ENCODE measurements around the gene CEP76. TPM values are rescaled to one million over a fixed set of nuclear protein-coding genes. Genes with fewer than 3 reads are reported as not detected.

The CEP76 gene
- total RNA-seq, 1 experiment from 2014 or later = 18.6 TPM

GRCh38 chr18:12630136-12630535, 72.4 kb downstream of the CEP76 start:
- Mint-ChIP-seq H3K4me3 (no peak overlapping the region), H3K27me3 (ENCODE audit: low read depth) (no peaks in the 10 kb centered on the region), H3K4me1 (peaks cover 0 to 6% of the 10 kb centered on the region in 2 experiments; a peak in 2 of 4 replicates), H3K36me3 (ENCODE audit: insufficient read depth in 1 of 3, low read depth in 3 of 3) (peaks cover 0 to 8% (median 5%) of the 10 kb centered on the region in 3 experiments; a peak in 4 of 7 replicates), H3K27ac (no peak overlapping the region), H3K9me3 (peaks cover 0 to 3% of the 10 kb centered on the region in 2 experiments; a peak in 3 of 5 replicates)
- H4K8ac ChIP-seq (replicated peaks; ENCODE audit: insufficient read length, low read depth, low read length) = no peak overlapping the region
- no peak for TF ChIP-seq CTCF (conservative IDR thresholded peaks at IDR 0.05)
- no peak overlapping the region for H2BK5ac ChIP-seq (ENCODE audit: insufficient read length, low read length)
- H4K5ac ChIP-seq (ENCODE audit: insufficient read length, low read depth, low read length) = no peak overlapping the region
- H3K9me3 ChIP-seq (ENCODE audit: control insufficient read depth, low read depth, low read length) = no peaks in the 10 kb centered on the region
- H3K14ac ChIP-seq (ENCODE audit: insufficient read depth, low read length) = no peak overlapping the region
- H2BK15ac ChIP-seq (ENCODE audit: low read depth, low read length) = no peak overlapping the region
- no peak overlapping the region for H3K56ac ChIP-seq (ENCODE audit: insufficient read length, low read depth, low read length)
- H3K79me1 ChIP-seq (ENCODE audit: insufficient read depth, low read depth, low read length, poor library complexity, severe bottlenecking) = no peaks in the 10 kb centered on the region
- no peak overlapping the region for H2AFZ ChIP-seq (ENCODE audit: low read length)
- H2BK120ac ChIP-seq (ENCODE audit: low read depth, low read length, poor library complexity, severe bottlenecking) = no peak overlapping the region
- no peaks in the 10 kb centered on the region for H3K23me2 ChIP-seq (ENCODE audit: insufficient read length, low read depth, low read length, poor library complexity, severe bottlenecking)
- no peak overlapping the region for H2BK20ac ChIP-seq (ENCODE audit: low read depth, low read length, poor library complexity, severe bottlenecking)
- no peak overlapping the region for H3K23ac ChIP-seq (ENCODE audit: insufficient read length, low read depth, low read length)
- no peak overlapping the region for H3K9ac ChIP-seq (ENCODE audit: extremely low read depth, insufficient read length, low read length)
- H3K4me1 ChIP-seq (ENCODE audit: insufficient read depth, low read length) = no peaks in the 10 kb centered on the region
- no peak overlapping the region for H4K91ac ChIP-seq (ENCODE audit: insufficient read length, low read depth, low read length)
- H3K4ac ChIP-seq (ENCODE audit: low read depth, low read length) = no peak overlapping the region
- H3T11ph ChIP-seq (ENCODE audit: low read length) = no peak overlapping the region
- no peaks in the 10 kb centered on the region for H3K27me3 ChIP-seq (ENCODE audit: insufficient read depth, low read length)
- H3K4me2 ChIP-seq (ENCODE audit: insufficient read depth, insufficient read length, low read length) = no peak overlapping the region
- DNase-seq = no peak
- no peak overlapping the region for H2AK5ac ChIP-seq (ENCODE audit: insufficient read length, low read length)
- H3K79me2 ChIP-seq (ENCODE audit: insufficient read depth, low read length) = no peaks in the 10 kb centered on the region
- H2BK12ac ChIP-seq (ENCODE audit: insufficient read length, low read depth, low read length) = no peak overlapping the region
- no peak overlapping the region for H3K18ac ChIP-seq (ENCODE audit: insufficient read length, low read depth, low read length)
- WGBS (ENCODE audit: extremely low coverage, insufficient read length, low lambda C conversion rate) = no CpG with 5 or more reads among the region's 7 CpGs
- no peak overlapping the region for H3K27ac ChIP-seq (ENCODE audit: insufficient read length, low read depth, low read length)
- no peaks in the 10 kb centered on the region for H4K20me1 ChIP-seq (ENCODE audit: control insufficient read depth, insufficient read depth, insufficient read length)

Measured in H9 (cell line).